Measurements from ENCODE around the gene QSOX2.

The QSOX2 gene

GRCh38 chr9:136182420-136182787 is 63.2 kb downstream of the QSOX2 start:
- DNase-seq (ENCODE audit: extremely low read depth, low read depth) = no peak
- H3K4me3 ChIP-seq (replicated peaks; ENCODE audit: low read depth, low read length) = no peak overlapping the region

GRCh38 chr9:136181784-136182419 is 63.7 kb downstream of the QSOX2 start:
- no peak overlapping the region for H3K4me3 ChIP-seq (replicated peaks; ENCODE audit: low read depth, low read length)
- no peak for DNase-seq (ENCODE audit: extremely low read depth, low read depth)
- no peak for TF ChIP-seq CTCF (IDR thresholded peaks at IDR 0.05; ENCODE audit: low read depth, low read length, missing control alignments)

More at GRCh38 chr9:136182420-136182787, 63.2 kb downstream of the QSOX2 start:
- no peak for TF ChIP-seq CTCF (IDR thresholded peaks at IDR 0.05; ENCODE audit: low read depth, low read length, missing control alignments)

- no peak for TF ChIP-seq CTCF (IDR thresholded peaks at IDR 0.05; ENCODE audit: low read depth, low read length, missing control alignments)
- no peak overlapping the region for H3K4me3 ChIP-seq (replicated peaks; ENCODE audit: low read depth, low read length)
- DNase-seq (ENCODE audit: extremely low read depth, low read depth) = no peak
Observed at GRCh38 chr9:136180586-136180985, 65.0 kb downstream of the QSOX2 start.

- DNase-seq (ENCODE audit: extremely low read depth, low read depth) = no peak
- TF ChIP-seq CTCF (IDR thresholded peaks at IDR 0.05; ENCODE audit: low read depth, low read length, missing control alignments) = no peak
- H3K4me3 ChIP-seq (replicated peaks; ENCODE audit: low read depth, low read length) = no peak overlapping the region
Observed at GRCh38 chr9:136179761-136180160, 65.9 kb downstream of the QSOX2 start.

GRCh38 chr9:136179101-136179616 is 66.5 kb downstream of the QSOX2 start:
- no peak for TF ChIP-seq CTCF (IDR thresholded peaks at IDR 0.05; ENCODE audit: low read depth, low read length, missing control alignments)
- no peak overlapping the region for H3K4me3 ChIP-seq (replicated peaks; ENCODE audit: low read depth, low read length)
- no peak for DNase-seq (ENCODE audit: extremely low read depth, low read depth)

GRCh38 chr9:136178773-136179075 is 66.9 kb downstream of the QSOX2 start:
- no peak for DNase-seq (ENCODE audit: extremely low read depth, low read depth)
- no peak overlapping the region for H3K4me3 ChIP-seq (replicated peaks; ENCODE audit: low read depth, low read length)
- TF ChIP-seq CTCF (IDR thresholded peaks at IDR 0.05; ENCODE audit: low read depth, low read length, missing control alignments) = no peak

All from HFF-Myc (cell line).